Adipocyte (in vitro differentiated cells): ENCODE measurements around the gene PHYHD1.

ENCODE experiments used
- DNase-seq: peaks from one replicate; pipeline ENCODE4 v3.0.0-alpha.2; 2015; ENCODE audit warnings: low read depth
- H3K27me3 ChIP-seq: replicated peaks from 2 replicates; pipeline ENCODE4 v1.7.0; 2013; ENCODE audit warnings: mild to moderate bottlenecking, low read length, moderate library complexity; ENCODE audit not compliant: control insufficient read depth, insufficient read depth
- H3K36me3 ChIP-seq: 2 replicates; pipeline ENCODE4 v1.7.0; 2013; ENCODE audit warnings: low read length, mild to moderate bottlenecking, moderate library complexity; ENCODE audit not compliant: control insufficient read depth, insufficient read depth, severe bottlenecking
- H3K4me1 ChIP-seq: 2 replicates; pipeline ENCODE4 v1.7.0; 2013; ENCODE audit warnings: mild to moderate bottlenecking, low read length, moderate library complexity; ENCODE audit not compliant: control insufficient read depth, insufficient read depth
- H3K4me3 ChIP-seq: 2 replicates; pipeline ENCODE4 v1.7.0; 2013; ENCODE audit warnings: mild to moderate bottlenecking, low read length, moderate library complexity
- H3K9ac ChIP-seq: 2 replicates; pipeline ENCODE4 v1.7.0; 2013; ENCODE audit warnings: mild to moderate bottlenecking, low read length, moderate library complexity
- H3K9me3 ChIP-seq: 2 replicates; pipeline ENCODE4 v1.7.0; 2013; ENCODE audit warnings: mild to moderate bottlenecking, low read length, moderate library complexity; ENCODE audit not compliant: control insufficient read depth

Gene PHYHD1

GRCh38 chr9:128913995-128914772 is 6.6 kb upstream of the PHYHD1 start:
- Histone ChIP-seq H3K36me3 (peaks cover 17% of the 10 kb centered on the region), H3K9me3 (no peaks in the 10 kb centered on the region), H3K4me3 (no peak overlapping the region), H3K9ac (peak overlapping the region; percentile 55), H3K27me3 (no peaks in the 10 kb centered on the region), H3K4me1 (peaks cover 58% of the 10 kb centered on the region)
- no peak for DNase-seq

- Histone ChIP-seq H3K9ac (peak overlapping the region; percentile 92), H3K9me3 (no peaks in the 10 kb centered on the region), H3K27me3 (no peaks in the 10 kb centered on the region), H3K36me3 (peaks cover 7% of the 10 kb centered on the region), H3K4me1 (peaks cover 68% of the 10 kb centered on the region), H3K4me3 (peak overlapping the region; percentile 69)
- no peak for DNase-seq
These were observed 4.6 kb upstream of the PHYHD1 start for GRCh38 chr9:128916204-128916603.

- H3K9me3 ChIP-seq = no peaks in the 10 kb centered on the region
- H3K27me3 ChIP-seq = no peaks in the 10 kb centered on the region
- no peak for DNase-seq
- H3K36me3 ChIP-seq = peaks cover 7% of the 10 kb centered on the region
- peak overlapping the region; percentile 50 for H3K4me3 ChIP-seq
- peaks cover 66% of the 10 kb centered on the region for H3K4me1 ChIP-seq
- peak overlapping the region; percentile 92 for H3K9ac ChIP-seq
These were observed 4.0 kb upstream of the PHYHD1 start for GRCh38 chr9:128916745-128917144.

DNA sequence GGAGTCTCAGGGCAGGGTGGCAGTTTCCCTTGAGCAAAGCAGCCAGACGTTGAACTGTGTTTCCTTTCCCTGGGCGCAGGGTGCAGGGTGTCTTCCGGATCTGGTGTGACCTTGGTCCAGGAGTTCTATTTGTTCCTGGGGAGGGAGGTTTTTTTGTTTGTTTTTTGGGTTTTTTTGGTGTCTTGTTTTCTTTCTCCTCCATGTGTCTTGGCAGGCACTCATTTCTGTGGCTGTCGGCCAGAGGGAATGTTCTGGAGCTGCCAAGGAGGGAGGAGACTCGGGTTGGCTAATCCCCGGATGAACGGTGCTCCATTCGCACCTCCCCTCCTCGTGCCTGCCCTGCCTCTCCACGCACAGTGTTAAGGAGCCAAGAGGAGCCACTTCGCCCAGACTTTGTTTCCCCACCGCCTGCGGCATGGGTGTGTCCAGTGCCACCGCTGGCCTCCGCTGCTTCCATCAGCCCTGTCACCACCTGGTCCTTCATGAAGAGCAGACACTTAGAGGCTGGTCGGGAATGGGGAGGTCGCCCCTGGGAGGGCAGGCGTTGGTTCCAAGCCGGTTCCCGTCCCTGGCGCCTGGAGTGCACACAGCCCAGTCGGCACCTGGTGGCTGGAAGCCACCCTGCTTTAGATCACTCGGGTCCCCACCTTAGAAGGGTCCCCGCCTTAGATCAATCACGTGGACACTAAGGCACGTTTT is 3.5 kb upstream of the PHYHD1 start:
- H3K4me3 ChIP-seq = no peak overlapping the region
- DNase-seq = peak; percentile 67
- peak overlapping the region; percentile 92 for H3K9ac ChIP-seq
- H3K4me1 ChIP-seq = peaks cover 67% of the 10 kb centered on the region
- H3K9me3 ChIP-seq = no peaks in the 10 kb centered on the region
- no peaks in the 10 kb centered on the region for H3K27me3 ChIP-seq
- peaks cover 7% of the 10 kb centered on the region for H3K36me3 ChIP-seq

DNA sequence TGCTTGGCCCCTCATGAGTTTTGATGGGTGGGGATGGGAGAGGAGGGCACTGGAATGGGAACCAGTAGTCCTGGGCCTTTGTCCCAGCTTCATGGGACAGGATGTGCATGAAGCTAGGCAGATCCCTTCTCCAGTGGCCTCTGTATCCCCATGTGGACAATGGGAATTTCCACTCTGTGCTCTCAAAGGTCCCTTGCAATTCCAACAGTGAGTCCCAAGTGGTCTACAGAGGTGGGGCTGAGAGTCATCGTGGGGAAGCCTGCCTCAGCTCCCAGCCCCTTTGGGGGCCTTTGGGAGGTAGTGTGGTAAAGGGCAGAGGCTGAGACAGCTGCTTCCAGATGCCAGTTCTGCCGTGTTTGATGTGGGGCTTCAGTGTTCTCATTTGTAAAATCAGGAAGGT is 1.9 kb upstream of the PHYHD1 start:
- Histone ChIP-seq H3K4me1 (peaks cover 56% of the 10 kb centered on the region), H3K36me3 (peaks cover 7% of the 10 kb centered on the region), H3K4me3 (no peak overlapping the region), H3K27me3 (no peaks in the 10 kb centered on the region), H3K9ac (peak overlapping the region; percentile 24), H3K9me3 (no peaks in the 10 kb centered on the region)
- DNase-seq = no peak

GRCh38 chr9:128919402-128920089 is 1.2 kb upstream of the PHYHD1 start:
- no peaks in the 10 kb centered on the region for H3K27me3 ChIP-seq
- no peak overlapping the region for H3K9ac ChIP-seq
- H3K4me1 ChIP-seq = peaks cover 52% of the 10 kb centered on the region
- H3K9me3 ChIP-seq = no peaks in the 10 kb centered on the region
- no peak overlapping the region for H3K4me3 ChIP-seq
- DNase-seq = no peak
- H3K36me3 ChIP-seq = peaks cover 7% of the 10 kb centered on the region

DNA sequence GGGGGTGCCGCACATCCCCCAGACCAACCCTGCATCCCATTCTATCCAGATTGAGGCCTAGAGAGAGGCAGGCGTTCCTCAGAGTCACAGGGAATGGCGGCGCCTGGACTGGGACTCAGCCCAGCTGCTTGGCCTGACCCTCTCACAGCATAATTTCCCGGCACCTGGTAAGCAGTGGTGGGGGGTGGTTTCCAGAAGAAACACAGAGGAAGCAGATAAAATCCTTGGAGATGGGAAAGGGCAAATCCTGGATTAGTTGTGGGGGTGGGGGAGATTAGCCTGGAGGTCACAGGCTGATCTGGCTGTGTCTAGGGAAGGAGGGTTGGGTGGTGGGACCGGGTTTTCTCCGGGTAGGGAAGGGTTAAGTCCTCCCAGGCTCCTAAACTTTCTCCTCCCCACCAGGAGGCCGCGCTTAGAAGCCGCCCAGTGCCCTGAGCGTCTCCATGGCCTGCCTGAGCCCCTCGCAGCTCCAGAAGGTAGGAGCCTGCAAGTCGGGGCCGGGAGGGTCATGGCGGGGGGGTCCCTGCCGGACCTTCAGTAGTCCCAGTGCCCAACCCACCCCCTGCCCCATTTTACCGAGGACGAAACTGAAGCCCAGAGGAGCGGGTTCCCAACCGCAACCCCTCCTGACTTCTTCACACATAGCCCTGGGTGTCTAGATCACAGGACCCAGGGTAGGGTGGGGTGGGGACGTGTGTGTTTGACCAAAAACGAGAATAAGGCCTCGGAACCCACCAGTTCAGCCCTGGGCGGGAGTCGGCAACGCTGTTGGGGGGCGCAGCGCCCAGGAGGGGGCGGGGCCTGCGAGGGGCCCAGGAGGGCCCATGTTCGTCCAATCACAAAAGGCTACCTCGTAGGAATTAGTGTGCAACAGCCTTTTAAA is 1.3 kb downstream of the PHYHD1 start:
- H3K27me3 ChIP-seq = no peaks in the 10 kb centered on the region
- peaks cover 35% of the 10 kb centered on the region for H3K4me1 ChIP-seq
- peak; percentile 55 for DNase-seq
- peak overlapping the region; percentile 85 for H3K9ac ChIP-seq
- H3K4me3 ChIP-seq = peak overlapping the region; percentile 78
- peaks cover 7% of the 10 kb centered on the region for H3K36me3 ChIP-seq
- H3K9me3 ChIP-seq = no peaks in the 10 kb centered on the region

DNA sequence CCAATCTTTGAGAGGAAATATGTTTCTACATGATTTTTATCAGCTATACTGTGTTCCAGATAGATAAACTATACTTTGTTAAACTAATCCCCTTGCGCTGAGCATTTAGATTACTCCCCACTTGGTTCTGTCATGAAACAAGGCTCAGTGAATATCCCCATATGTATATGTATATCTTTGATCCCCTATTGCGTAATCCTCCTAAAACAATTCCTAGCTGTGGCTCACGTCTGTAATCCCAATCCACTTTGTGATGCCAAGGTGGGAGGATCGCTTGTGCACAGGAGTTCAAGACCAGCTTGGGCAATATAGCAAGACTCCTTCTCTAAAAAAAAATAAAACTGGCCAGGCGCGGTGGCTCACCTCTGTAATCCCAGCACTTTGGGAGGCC is 2.7 kb downstream of the PHYHD1 start:
- Histone ChIP-seq H3K4me1 (peaks cover 30% of the 10 kb centered on the region), H3K9me3 (no peaks in the 10 kb centered on the region), H3K36me3 (no peaks in the 10 kb centered on the region), H3K27me3 (no peaks in the 10 kb centered on the region), H3K9ac (no peak overlapping the region), H3K4me3 (no peak overlapping the region)
- no peak for DNase-seq

GRCh38 chr9:128927731-128928411 is 7.1 kb downstream of the PHYHD1 start:
- no peak overlapping the region for H3K4me3 ChIP-seq
- DNase-seq = peak; percentile 68
- no peak overlapping the region for H3K9ac ChIP-seq
- H3K36me3 ChIP-seq = no peaks in the 10 kb centered on the region
- no peaks in the 10 kb centered on the region for H3K9me3 ChIP-seq
- no peaks in the 10 kb centered on the region for H3K27me3 ChIP-seq
- H3K4me1 ChIP-seq = peaks cover 4% of the 10 kb centered on the region

DNA sequence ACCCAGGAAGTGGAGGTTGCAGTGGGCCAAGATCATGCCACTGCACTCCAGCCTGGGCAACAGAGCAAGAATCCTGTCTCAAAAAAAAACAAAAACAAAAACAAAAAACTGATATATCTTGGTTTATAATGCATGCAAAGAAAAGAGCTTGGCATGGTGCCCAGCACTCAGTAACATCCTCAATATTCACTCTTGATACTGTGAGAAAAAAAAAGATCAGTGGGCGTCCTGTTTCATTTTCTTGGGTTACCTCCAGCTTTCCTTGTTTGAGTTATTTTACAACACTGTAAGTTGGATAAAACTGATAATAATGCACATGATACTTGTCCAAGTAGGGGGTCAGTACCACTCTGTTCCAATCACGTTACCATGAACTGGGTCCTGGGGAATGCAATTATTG is 7.8 kb downstream of the PHYHD1 start:
- no peak overlapping the region for H3K4me3 ChIP-seq
- no peaks in the 10 kb centered on the region for H3K4me1 ChIP-seq
- no peaks in the 10 kb centered on the region for H3K27me3 ChIP-seq
- H3K9ac ChIP-seq = no peak overlapping the region
- H3K36me3 ChIP-seq = no peaks in the 10 kb centered on the region
- no peak for DNase-seq
- no peaks in the 10 kb centered on the region for H3K9me3 ChIP-seq
